HL-60 (cell line): ENCODE results near the gene VWA8.

Experiments
- CTCF ChIP-seq: IDR thresholded peaks from one replicate; pipeline ENCODE4 v1.5.1; 2011; ENCODE audit warnings: low read length, control low read depth, inconsistent platforms; ENCODE audit not compliant: insufficient read depth
- GABPA ChIP-seq: IDR thresholded peaks from 2 replicates; pipeline ENCODE4 v1.6.1; 2012; ENCODE audit warnings: low read depth
- POLR2AphosphoS5 ChIP-seq: IDR thresholded peaks from 2 replicates; pipeline ENCODE4 v1.6.1; 2012; ENCODE audit warnings: low read depth
- REST ChIP-seq: IDR thresholded peaks from 2 replicates; pipeline ENCODE4 v1.6.1; 2012; ENCODE audit warnings: low read depth; ENCODE audit not compliant: insufficient replicate concordance
- SPI1 ChIP-seq: IDR thresholded peaks from 2 replicates; pipeline ENCODE4 v1.6.1; 2012; ENCODE audit warnings: low read depth, mild to moderate bottlenecking, borderline replicate concordance

- TF ChIP-seq POLR2AphosphoS5 (no peak), CTCF (no peak), GABPA (no peak), SPI1 (no peak), REST (no peak)
Measured at GRCh38 chr13:41528021-41528420, 432.9 kb downstream of the VWA8 start.
